Stimulated activated CD8-positive, alpha-beta memory T cell treated with anti-CD3 and anti-CD28 coated beads, Interleukin-12 subunit alpha, Interleukin-12 subunit beta, amount 100 ng/mL, for 24 hours (primary cell): Measurements from ENCODE around the gene PPIA.

Source experiments
- DNase-seq: peaks from one replicate; pipeline ENCODE4 v3.0.0-alpha.2; 2020; ENCODE audit errors: extremely low read depth

Gene PPIA

GRCh38 chr7:44796504-44797328, at the start of gene PPIA:
TSS of gene PPIA (plus strand) at chr7:44796681. CDS start at chr7:44796725, 44 bp downstream.
- peak; percentile 90 for DNase-seq

- peak; percentile 72 for DNase-seq
These were observed 48.2 kb upstream of the PPIA start, which contains the start of gene ZMIZ2 for GRCh38 chr7:44748045-44748947. TSS of gene ZMIZ2 (plus strand) at chr7:44748847. CDS start at chr7:44756250, 7,403 bp downstream.

GRCh38 chr7:44748948-44749731, 47.3 kb upstream of the PPIA start:
- no peak for DNase-seq

- no peak for DNase-seq
These were observed 46.5 kb upstream of the PPIA start for GRCh38 chr7:44749992-44750391.

GRCh38 chr7:44750424-44750823, 46.1 kb upstream of the PPIA start:
- no peak for DNase-seq

GRCh38 chr7:44750921-44751571, 45.4 kb upstream of the PPIA start:
- DNase-seq = peak; percentile 23

GRCh38 chr7:44752822-44753221, 43.7 kb upstream of the PPIA start:
- DNase-seq = no peak

- DNase-seq = no peak
These were observed 41.4 kb upstream of the PPIA start for GRCh38 chr7:44754802-44755697.

GRCh38 chr7:44755698-44756627, 40.5 kb upstream of the PPIA start:
- no peak for DNase-seq

- DNase-seq = no peak
These were observed 39.6 kb upstream of the PPIA start for GRCh38 chr7:44756904-44757303.

- DNase-seq = no peak
These were observed 39.2 kb upstream of the PPIA start for GRCh38 chr7:44757311-44757710.

- DNase-seq = no peak
These were observed 38.7 kb upstream of the PPIA start for GRCh38 chr7:44757739-44758138.

GRCh38 chr7:44759246-44759645, 37.2 kb upstream of the PPIA start:
- DNase-seq = no peak

GRCh38 chr7:44760034-44760580, 36.4 kb upstream of the PPIA start:
- no peak for DNase-seq

- no peak for DNase-seq
These were observed 35.0 kb upstream of the PPIA start for GRCh38 chr7:44761207-44762161.

GRCh38 chr7:44762300-44762699, 34.2 kb upstream of the PPIA start:
- DNase-seq = no peak

GRCh38 chr7:44762726-44763522, 33.6 kb upstream of the PPIA start:
- DNase-seq = no peak
